Dendritic cell treated with granulocyte-macrophage colony-stimulating factor and Interleukin-4, amounts not matched to agents 40 ng/mL and 50 ng/mL, for 4 days (primary cell): ENCODE results near the gene COL23A1.

Experiments used
- H3K27ac Mint-ChIP-seq: one replicate; pipeline ENCODE4 v1.8.0; 2022; ENCODE audit warnings: mild to moderate bottlenecking, mixed read lengths
- H3K27me3 Mint-ChIP-seq: one replicate; pipeline ENCODE4 v1.8.0; 2022; ENCODE audit warnings: mild to moderate bottlenecking, mixed read lengths
- H3K36me3 Mint-ChIP-seq: one replicate; pipeline ENCODE4 v1.8.0; 2022; ENCODE audit warnings: low read depth, mixed read lengths
- H3K4me1 Mint-ChIP-seq: one replicate; pipeline ENCODE4 v1.8.0; 2022; ENCODE audit warnings: low read depth, mixed read lengths
- H3K4me3 Mint-ChIP-seq: one replicate; pipeline ENCODE4 v1.8.0; 2022; ENCODE audit warnings: mild to moderate bottlenecking, moderate library complexity, mixed read lengths
- H3K9me3 Mint-ChIP-seq: one replicate; pipeline ENCODE4 v1.8.0; 2022; ENCODE audit warnings: mixed read lengths
- intact Hi-C: fragments of 100-400 bp; cut with micrococcal nuclease; formaldehyde crosslinking; loops from one replicate; pipeline ENCODE4 v1.15.0; 2022

The COL23A1 gene

GRCh38 chr5:178291969-178292825 lies 298.0 kb downstream of the COL23A1 start:
- Mint-ChIP-seq H3K27me3 (peaks cover 24% of the 10 kb centered on the region), H3K4me1 (peaks cover 24% of the 10 kb centered on the region), H3K36me3 (no peaks in the 10 kb centered on the region), H3K27ac (no peak overlapping the region), H3K4me3 (no peak overlapping the region), H3K9me3 (no peaks in the 10 kb centered on the region)
- intact Hi-C loops: no loop called here

- Mint-ChIP-seq H3K4me1 (peaks cover 27% of the 10 kb centered on the region), H3K27me3 (peaks cover 24% of the 10 kb centered on the region), H3K9me3 (no peaks in the 10 kb centered on the region), H3K36me3 (no peaks in the 10 kb centered on the region), H3K27ac (no peak overlapping the region), H3K4me3 (no peak overlapping the region)
- intact Hi-C loops: no loop called here
Observed at GRCh38 chr5:178291161-178291561, 299.0 kb downstream of the COL23A1 start.

DNA sequence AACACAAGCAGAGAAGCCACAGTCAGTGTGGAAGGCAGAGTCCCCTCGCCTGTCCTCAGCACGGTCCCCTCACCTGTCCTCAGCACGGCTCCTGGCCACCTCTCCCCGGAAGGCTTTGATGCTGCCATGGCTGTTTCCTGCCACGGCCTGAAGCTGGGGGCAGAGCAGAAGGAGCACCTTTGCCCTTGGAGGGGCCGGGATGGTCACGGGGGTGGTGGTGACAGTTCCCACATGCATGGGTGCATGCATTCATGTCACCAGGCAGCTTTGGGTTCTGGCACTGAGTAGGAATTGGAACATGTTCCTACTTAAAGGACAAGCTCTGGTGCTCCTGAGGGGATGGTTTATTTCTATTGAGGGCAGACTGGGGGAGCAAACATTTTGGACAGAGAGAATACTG lies 299.8 kb downstream of the COL23A1 start:
- no peak overlapping the region for H3K4me3 Mint-ChIP-seq
- H3K36me3 Mint-ChIP-seq: no peaks in the 10 kb centered on the region
- H3K4me1 Mint-ChIP-seq: peaks cover 35% of the 10 kb centered on the region
- intact Hi-C loops: no loop called here
- peaks cover 24% of the 10 kb centered on the region for H3K27me3 Mint-ChIP-seq
- H3K9me3 Mint-ChIP-seq: no peaks in the 10 kb centered on the region
- H3K27ac Mint-ChIP-seq: no peak overlapping the region

- H3K4me1 Mint-ChIP-seq: peaks cover 36% of the 10 kb centered on the region
- H3K27me3 Mint-ChIP-seq: peaks cover 24% of the 10 kb centered on the region
- no peak overlapping the region for H3K4me3 Mint-ChIP-seq
- H3K36me3 Mint-ChIP-seq: no peaks in the 10 kb centered on the region
- H3K27ac Mint-ChIP-seq: no peak overlapping the region
- intact Hi-C loops: loop anchor here (10.0 kb wide), 1 partner anchor 175 kb away; no protein-coding TSS in a partner anchor
- no peaks in the 10 kb centered on the region for H3K9me3 Mint-ChIP-seq
Observed at GRCh38 chr5:178289438-178289837, 300.8 kb downstream of the COL23A1 start.

GRCh38 chr5:178288401-178289368 lies 301.5 kb downstream of the COL23A1 start:
- peaks cover 24% of the 10 kb centered on the region for H3K27me3 Mint-ChIP-seq
- H3K4me1 Mint-ChIP-seq: peaks cover 36% of the 10 kb centered on the region
- peak overlapping the region; percentile 2 for H3K27ac Mint-ChIP-seq
- peaks cover 5% of the 10 kb centered on the region for H3K9me3 Mint-ChIP-seq
- H3K36me3 Mint-ChIP-seq: no peaks in the 10 kb centered on the region
- no peak overlapping the region for H3K4me3 Mint-ChIP-seq
- intact Hi-C loops: loop anchor here (10.0 kb wide), 1 partner anchor 176 kb away; no protein-coding TSS in a partner anchor

- Mint-ChIP-seq H3K4me1 (peaks cover 28% of the 10 kb centered on the region), H3K27me3 (peaks cover 16% of the 10 kb centered on the region), H3K9me3 (peaks cover 8% of the 10 kb centered on the region), H3K27ac (peak overlapping the region; percentile 2), H3K4me3 (no peak overlapping the region), H3K36me3 (no peaks in the 10 kb centered on the region)
- intact Hi-C loops: loop anchor here (10.0 kb wide), 1 partner anchor 177 kb away; no protein-coding TSS in a partner anchor
Observed at GRCh38 chr5:178287791-178288105, 302.4 kb downstream of the COL23A1 start.

GRCh38 chr5:178287091-178287790 lies 303.0 kb downstream of the COL23A1 start:
- Mint-ChIP-seq H3K27me3 (peaks cover 11% of the 10 kb centered on the region), H3K27ac (peak overlapping the region; percentile 2), H3K4me1 (peaks cover 28% of the 10 kb centered on the region), H3K36me3 (no peaks in the 10 kb centered on the region), H3K4me3 (no peak overlapping the region), H3K9me3 (peaks cover 8% of the 10 kb centered on the region)
- intact Hi-C loops: loop anchor here (10.0 kb wide), 1 partner anchor 178 kb away; no protein-coding TSS in a partner anchor

- peaks cover 28% of the 10 kb centered on the region for H3K4me1 Mint-ChIP-seq
- H3K4me3 Mint-ChIP-seq: no peak overlapping the region
- H3K36me3 Mint-ChIP-seq: no peaks in the 10 kb centered on the region
- H3K27ac Mint-ChIP-seq: no peak overlapping the region
- intact Hi-C loops: loop anchor here (10.0 kb wide), 1 partner anchor 178 kb away; no protein-coding TSS in a partner anchor
- H3K9me3 Mint-ChIP-seq: peaks cover 8% of the 10 kb centered on the region
- peaks cover 10% of the 10 kb centered on the region for H3K27me3 Mint-ChIP-seq
Observed at GRCh38 chr5:178286226-178287090, 303.7 kb downstream of the COL23A1 start.

- Mint-ChIP-seq H3K27ac (no peak overlapping the region), H3K27me3 (peaks cover 7% of the 10 kb centered on the region), H3K4me3 (no peak overlapping the region), H3K9me3 (peaks cover 8% of the 10 kb centered on the region), H3K4me1 (peaks cover 28% of the 10 kb centered on the region), H3K36me3 (no peaks in the 10 kb centered on the region)
- intact Hi-C loops: loop anchor here (10.0 kb wide), 1 partner anchor 179 kb away; no protein-coding TSS in a partner anchor
Observed at GRCh38 chr5:178285399-178286225, 304.6 kb downstream of the COL23A1 start.

GRCh38 chr5:178284996-178285395 lies 305.2 kb downstream of the COL23A1 start:
- peaks cover 8% of the 10 kb centered on the region for H3K9me3 Mint-ChIP-seq
- H3K4me3 Mint-ChIP-seq: no peak overlapping the region
- intact Hi-C loops: loop anchor here (5.0 to 10.0 kb wide), 2 partner anchors 180 to 447 kb away; partner anchors contain the start of gene ZNF354A
- peaks cover 11% of the 10 kb centered on the region for H3K27me3 Mint-ChIP-seq
- H3K36me3 Mint-ChIP-seq: no peaks in the 10 kb centered on the region
- peaks cover 33% of the 10 kb centered on the region for H3K4me1 Mint-ChIP-seq
- no peak overlapping the region for H3K27ac Mint-ChIP-seq

DNA sequence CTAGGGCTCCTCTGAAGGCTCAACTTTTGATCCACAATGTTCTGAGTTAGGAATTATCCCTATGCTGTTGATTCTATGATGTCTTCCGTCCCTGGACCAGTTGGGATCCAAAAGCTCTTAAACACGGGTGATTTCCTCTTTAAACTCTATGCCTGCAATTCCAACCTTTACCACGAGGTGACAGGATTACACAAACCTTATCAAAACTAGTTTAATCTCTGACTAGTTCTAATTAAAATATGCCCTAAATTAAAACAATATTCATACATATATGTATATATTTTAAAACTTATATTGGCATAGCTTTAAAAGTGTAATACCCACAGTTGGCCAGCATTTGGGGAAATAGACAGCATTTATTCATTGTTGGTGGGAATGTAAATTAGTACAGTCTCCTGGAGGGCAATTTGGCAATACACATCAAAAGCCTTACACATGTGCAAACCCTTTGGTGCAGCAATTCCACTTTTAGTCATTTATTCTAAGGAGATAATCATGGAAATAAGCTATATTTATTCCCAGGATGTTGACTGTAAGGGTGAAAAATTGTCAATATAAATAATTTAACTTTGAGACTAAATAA lies 306.0 kb downstream of the COL23A1 start:
- peaks cover 13% of the 10 kb centered on the region for H3K27me3 Mint-ChIP-seq
- H3K4me3 Mint-ChIP-seq: no peak overlapping the region
- H3K36me3 Mint-ChIP-seq: no peaks in the 10 kb centered on the region
- no peak overlapping the region for H3K27ac Mint-ChIP-seq
- H3K9me3 Mint-ChIP-seq: peaks cover 8% of the 10 kb centered on the region
- intact Hi-C loops: loop anchor here (5.0 to 10.0 kb wide), 2 partner anchors 181 to 448 kb away; partner anchors contain the start of gene ZNF354A
- peaks cover 39% of the 10 kb centered on the region for H3K4me1 Mint-ChIP-seq
